ENCODE measurements around the gene SEMA6C.

SEMA6C gene

DNA sequence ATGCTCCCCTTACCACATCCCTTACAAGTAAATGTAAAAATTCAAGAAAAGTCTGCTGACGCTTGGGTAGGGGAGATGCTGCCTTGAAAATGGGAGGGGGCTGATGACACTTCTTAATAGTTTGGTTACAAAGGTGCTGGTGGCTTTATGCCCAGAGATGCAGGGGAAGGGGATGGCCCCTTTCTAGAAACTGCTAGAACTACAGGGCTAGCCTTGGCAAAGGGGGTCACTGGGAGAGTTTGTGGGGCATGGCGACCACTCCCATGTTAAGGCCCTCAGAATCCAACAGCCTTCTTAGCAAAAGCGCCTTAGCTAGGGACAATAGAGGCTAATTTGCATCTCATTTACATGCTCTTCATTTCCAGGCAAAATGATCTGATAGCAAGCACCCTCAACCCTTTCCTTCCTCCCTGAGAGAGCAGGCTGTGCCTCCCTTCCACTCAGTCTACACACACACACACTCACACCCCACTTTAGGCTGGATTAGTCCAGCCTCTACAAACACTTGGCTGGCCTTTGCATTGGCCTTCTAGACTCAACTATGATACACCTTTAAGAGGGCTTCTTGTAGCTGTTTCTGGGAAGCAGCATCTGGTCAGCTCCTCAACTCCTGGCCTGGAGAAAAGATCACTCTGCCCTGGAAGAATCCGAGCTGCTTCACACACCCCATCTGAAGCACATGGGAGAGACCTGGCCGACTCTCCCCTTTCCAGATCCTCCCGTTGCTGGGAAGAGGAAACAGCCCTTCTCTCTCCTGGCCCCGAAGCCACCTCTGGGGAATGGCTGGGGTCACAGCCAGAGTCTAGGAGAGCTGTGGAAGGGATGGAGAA is 1.7 kb downstream of the SEMA6C start:
- in situ Hi-C loops (cut with HindIII; ENCODE audit: low pct_ligation_motif_present, low sequenced_read_pairs) = no loop called here
- Histone ChIP-seq H3K4me3 (ENCODE audit: low read depth, low read length) (no peak overlapping the region), H3K36me3 (replicated peaks) (no peaks in the 10 kb centered on the region), H3K27me3 (replicated peaks) (no peaks in the 10 kb centered on the region), H3K27ac (no peak overlapping the region)
- TF ChIP-seq, protein P1, sequence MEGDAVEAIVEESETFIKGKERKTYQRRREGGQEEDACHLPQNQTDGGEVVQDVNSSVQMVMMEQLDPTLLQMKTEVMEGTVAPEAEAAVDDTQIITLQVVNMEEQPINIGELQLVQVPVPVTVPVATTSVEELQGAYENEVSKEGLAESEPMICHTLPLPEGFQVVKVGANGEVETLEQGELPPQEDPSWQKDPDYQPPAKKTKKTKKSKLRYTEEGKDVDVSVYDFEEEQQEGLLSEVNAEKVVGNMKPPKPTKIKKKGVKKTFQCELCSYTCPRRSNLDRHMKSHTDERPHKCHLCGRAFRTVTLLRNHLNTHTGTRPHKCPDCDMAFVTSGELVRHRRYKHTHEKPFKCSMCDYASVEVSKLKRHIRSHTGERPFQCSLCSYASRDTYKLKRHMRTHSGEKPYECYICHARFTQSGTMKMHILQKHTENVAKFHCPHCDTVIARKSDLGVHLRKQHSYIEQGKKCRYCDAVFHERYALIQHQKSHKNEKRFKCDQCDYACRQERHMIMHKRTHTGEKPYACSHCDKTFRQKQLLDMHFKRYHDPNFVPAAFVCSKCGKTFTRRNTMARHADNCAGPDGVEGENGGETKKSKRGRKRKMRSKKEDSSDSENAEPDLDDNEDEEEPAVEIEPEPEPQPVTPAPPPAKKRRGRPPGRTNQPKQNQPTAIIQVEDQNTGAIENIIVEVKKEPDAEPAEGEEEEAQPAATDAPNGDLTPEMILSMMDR (IDR thresholded peaks at IDR 0.05; ENCODE audit: low read depth, low read length, missing control alignments) = no peak
- no peak for DNase-seq

DNA sequence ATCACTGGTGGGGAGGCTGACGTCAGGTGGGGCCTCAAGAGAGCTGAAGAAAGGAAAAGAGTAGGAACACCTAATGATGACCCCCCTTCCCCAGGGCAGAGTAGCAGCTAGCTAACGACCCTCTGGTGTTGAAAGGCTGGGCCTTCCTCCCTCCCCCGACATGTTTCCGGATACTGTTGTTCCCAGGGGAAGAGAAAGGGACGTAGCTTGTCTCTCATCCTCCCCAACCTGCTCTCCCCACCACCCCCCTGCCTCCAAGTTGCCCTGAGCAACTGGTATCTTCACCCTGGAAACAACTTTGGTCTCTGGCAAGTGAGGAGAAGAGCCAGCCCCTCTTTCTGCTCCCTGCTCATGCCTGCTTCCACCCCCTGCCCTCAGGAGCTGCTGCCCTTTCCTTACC is 2.4 kb downstream of the SEMA6C start:
- no peak overlapping the region for H3K4me3 ChIP-seq (ENCODE audit: low read depth, low read length)
- in situ Hi-C loops (cut with HindIII; ENCODE audit: low pct_ligation_motif_present, low sequenced_read_pairs) = no loop called here
- DNase-seq = no peak

DNA sequence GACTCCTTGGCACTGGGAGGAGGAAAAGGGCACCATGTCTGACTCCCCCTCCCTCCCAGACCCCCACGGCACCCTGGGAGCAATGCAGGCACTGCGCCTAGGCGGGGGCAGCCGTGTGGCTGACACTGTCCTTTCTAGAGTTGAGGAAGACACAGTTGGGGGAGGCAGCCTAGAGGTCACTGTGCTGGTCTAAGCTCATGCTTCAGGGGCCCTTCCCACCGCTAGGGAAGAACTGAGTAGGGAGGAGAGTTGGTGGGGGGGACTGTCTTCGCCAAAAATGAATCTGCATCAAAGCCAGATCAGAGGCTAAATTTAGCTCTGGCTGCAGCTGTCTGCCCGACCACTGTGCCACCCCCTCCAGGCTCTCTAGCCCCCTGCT is 3.4 kb downstream of the SEMA6C start:
- Histone ChIP-seq H3K36me3 (replicated peaks) (no peaks in the 10 kb centered on the region), H3K27me3 (replicated peaks) (no peaks in the 10 kb centered on the region), H3K4me3 (ENCODE audit: low read depth, low read length) (no peak overlapping the region), H3K27ac (no peak overlapping the region)
- TF ChIP-seq, protein P1 (IDR thresholded peaks at IDR 0.05; ENCODE audit: low read depth, low read length, missing control alignments) = no peak
- no peak for DNase-seq
- in situ Hi-C loops (cut with HindIII; ENCODE audit: low pct_ligation_motif_present, low sequenced_read_pairs) = no loop called here

More for the DNA sequence above, 2.4 kb downstream of the SEMA6C start:
- TF ChIP-seq, protein P1 (IDR thresholded peaks at IDR 0.05; ENCODE audit: low read depth, low read length, missing control alignments) = no peak
- Histone ChIP-seq H3K27me3 (replicated peaks) (no peaks in the 10 kb centered on the region), H3K36me3 (replicated peaks) (no peaks in the 10 kb centered on the region), H3K27ac (no peak overlapping the region)

DNA sequence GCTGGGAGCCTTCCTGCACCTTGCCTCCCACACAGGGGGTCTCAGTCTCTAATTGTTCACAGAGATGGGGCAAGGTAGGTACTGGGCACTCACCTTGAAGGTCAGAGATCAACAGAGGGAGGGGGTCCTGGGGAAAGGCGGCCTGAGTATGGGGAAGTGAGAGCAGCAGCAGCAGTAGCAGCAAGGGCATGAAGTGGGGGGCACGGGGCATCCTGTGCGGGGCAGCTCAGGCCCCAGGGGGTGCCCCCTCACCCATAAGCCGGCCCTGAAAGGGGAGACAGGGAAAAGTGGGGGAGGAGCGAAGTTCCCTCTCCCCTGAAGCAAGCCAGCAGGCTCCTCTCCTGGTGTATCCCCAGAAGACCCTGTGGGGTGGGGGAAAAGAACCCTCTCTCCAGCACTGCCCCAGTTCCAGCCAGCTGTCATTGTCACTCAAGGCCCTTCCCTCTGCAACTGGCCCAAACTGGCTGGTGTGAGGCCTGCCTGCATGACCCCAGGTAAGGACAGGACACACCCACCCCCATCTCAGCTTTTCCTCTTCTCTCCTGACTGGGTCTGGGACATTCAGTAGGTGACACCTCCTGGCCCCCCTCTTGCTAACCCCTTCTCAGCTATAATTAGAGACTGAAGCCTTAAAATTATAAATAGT is 3.9 kb downstream of the SEMA6C start:
- no peak for DNase-seq
- no peak overlapping the region for H3K4me3 ChIP-seq (ENCODE audit: low read depth, low read length)
- TF ChIP-seq, protein P1 (IDR thresholded peaks at IDR 0.05; ENCODE audit: low read depth, low read length, missing control alignments) = no peak
- H3K27me3 ChIP-seq (replicated peaks) = no peaks in the 10 kb centered on the region
- H3K27ac ChIP-seq = no peak overlapping the region
- no peaks in the 10 kb centered on the region for H3K36me3 ChIP-seq (replicated peaks)
- in situ Hi-C loops (cut with HindIII; ENCODE audit: low pct_ligation_motif_present, low sequenced_read_pairs) = no loop called here

DNA sequence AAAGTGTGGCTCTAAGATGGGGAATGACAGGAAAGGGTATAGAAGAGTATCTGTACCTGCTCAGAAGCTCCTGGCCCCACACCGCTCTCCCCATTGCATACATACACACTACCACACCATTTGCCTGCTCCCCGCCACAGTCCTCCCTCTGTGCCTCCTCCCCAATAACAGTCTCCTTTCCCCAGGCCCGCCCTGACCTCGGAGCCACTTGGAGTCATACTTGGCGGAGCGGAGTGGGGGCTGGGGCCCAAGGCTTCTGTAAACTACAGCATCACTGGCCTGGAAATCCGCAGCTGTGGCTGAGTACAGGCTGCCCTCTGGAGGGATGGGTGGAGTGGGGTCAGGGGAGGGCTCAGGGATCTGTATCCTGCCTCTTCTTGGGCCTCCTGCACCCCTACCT is 8.6 kb downstream of the SEMA6C start:
- in situ Hi-C loops (cut with HindIII; ENCODE audit: low pct_ligation_motif_present, low sequenced_read_pairs) = no loop called here
- DNase-seq = no peak

More for the DNA sequence above, 8.6 kb downstream of the SEMA6C start:
- no peaks in the 10 kb centered on the region for H3K36me3 ChIP-seq (replicated peaks)
- no peak overlapping the region for H3K27ac ChIP-seq
- no peaks in the 10 kb centered on the region for H3K27me3 ChIP-seq (replicated peaks)
- no peak overlapping the region for H3K4me3 ChIP-seq (ENCODE audit: low read depth, low read length)
- TF ChIP-seq, protein P1 (IDR thresholded peaks at IDR 0.05; ENCODE audit: low read depth, low read length, missing control alignments) = no peak
